EH (cell line): Measurements from ENCODE around the gene IFITM10.

Experiments used
- DNase-seq: peaks from one replicate; pipeline ENCODE4 v3.0.0-alpha.2; 2015; ENCODE audit warnings: low read depth

Gene IFITM10

DNA sequence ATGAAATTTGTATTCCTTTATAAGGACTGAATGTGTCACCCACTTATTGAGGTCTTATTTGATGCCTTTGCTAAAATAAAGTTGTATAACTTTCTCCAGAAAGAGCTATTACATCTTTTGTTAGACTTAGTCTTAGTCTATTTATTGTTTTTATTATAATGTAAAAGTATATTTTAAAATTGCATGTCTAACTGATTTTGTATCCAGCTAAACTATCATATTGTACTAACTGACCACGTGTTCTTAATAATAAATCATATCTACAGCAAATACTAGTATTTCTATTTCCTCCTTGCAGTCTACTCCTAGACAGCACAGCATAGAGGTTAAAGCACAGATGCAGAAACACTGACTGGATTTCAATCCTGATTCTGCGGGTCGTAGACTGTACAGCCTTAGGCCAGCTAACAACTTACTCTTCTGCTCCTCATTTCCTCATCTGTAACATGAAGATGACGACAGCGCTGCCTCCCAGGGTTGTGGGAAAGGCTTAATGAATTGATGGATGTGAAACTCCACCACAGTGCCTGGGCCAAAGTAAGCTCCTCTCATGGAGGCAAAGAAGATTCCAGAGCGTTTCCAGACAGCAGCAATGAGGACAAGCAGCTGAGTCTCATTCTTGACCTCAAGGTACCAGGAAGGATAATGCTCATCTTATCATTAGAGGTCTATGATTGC, 13.2 kb downstream of the IFITM10 start:
- DNase-seq = no peak

- no peak for DNase-seq
Observed at GRCh38 chr11:1736447-1736992, 13.9 kb downstream of the IFITM10 start.

GRCh38 chr11:1735271-1735670, 15.1 kb downstream of the IFITM10 start:
- DNase-seq = no peak

DNA sequence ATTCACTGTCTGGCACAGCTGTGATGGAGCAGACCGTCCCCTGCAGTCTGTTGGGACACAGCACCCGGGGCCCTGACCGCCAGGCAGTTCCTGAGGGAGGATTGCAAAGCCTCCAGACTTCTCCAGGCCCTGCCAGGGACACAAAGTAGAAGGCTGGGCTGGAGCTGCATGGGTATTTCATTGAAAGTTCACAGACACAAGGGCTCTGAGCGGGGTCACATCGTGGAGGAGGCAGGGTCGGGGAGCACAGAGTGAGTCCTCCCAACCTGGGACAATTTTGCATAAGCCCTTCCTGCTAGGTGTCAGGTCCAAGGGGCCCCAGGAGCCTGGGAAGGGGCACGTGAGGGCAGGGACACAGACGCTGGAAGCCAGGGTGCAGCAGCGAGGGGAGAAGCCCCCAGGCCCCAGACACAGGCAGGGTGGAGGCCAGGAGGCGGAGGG, 15.7 kb downstream of the IFITM10 start:
- no peak for DNase-seq

DNA sequence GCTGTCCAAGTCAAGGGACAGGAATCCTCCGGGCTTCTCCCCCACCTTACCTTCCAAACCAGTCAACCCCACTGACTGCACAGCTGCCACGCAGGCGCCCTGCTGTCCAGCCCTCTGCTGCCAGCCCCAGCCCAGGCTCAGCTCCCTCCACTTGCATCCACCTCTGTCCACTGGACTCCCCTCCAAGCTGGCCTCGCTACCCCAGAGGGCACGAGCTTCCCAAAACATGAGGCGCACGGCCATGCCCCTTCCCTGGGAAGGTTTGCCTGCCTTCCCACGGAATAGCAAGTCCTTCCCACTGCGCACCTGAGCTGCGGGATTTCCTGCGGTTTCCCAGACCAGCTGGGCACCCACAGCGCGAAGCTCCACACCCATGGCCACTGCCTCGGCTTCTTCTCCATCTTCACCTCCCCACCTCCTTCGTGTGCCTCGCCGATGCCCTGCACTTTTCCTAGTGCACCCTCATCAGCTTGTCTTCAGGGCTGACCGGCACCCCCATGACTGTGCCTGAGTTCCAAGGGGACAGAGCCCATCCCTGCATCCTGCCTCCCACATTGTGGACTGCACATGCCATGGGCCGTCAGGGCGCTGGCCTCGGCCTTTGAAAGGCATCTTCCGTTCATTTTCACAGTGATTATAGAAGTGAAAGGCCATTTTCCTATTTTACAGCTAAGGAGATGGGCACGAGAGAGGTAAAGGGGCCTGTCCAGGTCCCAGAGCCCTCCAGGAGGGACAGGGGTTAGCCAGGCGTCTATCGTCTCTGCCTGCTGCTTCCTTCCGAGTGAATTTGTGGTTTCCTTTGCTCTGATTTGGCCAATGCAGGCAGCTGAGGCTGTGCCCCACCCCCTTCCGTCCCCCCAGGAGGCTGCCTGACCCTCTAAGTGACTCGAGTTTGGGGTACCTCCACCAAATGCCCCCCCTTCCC, 16.4 kb downstream of the IFITM10 start:
- no peak for DNase-seq

DNA sequence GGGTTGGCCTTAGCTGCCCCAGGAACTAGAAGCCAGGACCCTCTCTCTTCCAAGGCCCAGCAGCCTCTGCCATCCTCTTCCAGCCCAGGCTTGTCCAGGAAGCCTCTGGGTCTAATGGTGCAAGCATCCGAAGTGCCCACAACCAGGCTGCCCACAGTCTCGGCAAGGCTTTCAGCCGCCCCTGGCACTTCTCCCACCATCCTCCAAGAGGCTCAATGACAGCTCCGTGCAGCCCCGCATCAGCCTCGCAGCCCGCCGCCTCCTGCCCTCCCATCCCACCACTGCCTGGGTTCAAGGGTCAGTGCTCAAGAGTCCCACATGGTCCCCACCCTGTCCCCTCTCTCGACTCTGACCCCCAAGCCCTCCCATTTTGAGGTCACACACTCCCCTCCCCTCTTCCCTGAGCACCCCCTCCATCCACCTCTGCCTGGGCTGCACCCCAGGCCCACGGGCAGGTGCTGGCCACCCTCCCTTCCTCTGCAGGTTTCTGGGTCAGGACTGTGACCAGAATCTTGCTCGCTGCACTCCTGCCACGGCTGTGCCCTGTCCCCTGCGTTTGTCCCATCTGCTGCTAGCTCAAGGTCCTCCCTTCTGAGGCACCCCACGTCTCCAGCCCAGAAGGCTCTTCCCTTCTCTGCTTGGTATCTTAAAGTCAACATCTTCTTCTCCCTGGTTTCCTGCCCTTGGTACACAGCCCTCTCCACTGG, 17.2 kb downstream of the IFITM10 start:
- no peak for DNase-seq

DNA sequence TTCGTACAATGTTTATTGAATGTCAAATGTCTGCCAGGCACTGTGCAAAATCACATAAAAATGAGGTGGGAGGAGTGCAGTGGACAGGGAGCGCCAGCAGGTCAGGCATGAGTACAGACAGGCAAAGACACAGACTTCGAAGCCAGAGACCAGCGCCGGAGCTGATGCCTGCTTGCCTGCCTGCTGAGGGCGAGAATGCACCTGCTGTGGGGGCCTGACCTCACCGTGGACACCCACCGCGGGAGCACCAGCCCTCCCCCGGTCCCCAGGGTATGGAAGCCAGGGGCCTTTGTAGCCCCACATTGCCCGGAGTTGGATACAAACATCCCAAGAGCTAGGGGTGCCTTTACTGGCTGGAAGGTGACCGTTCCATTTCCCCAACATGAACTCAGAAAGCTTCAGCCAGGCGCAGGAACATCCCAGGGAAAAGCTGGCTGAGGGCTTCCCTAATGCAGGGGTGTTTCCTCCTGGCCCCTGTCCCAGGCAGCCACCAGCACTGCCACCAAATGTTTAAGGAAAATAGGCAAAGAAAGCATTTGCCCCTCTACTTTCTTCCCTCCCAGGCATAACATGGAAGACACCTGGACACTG, 17.9 kb downstream of the IFITM10 start:
- DNase-seq = no peak

- DNase-seq = no peak
Observed at GRCh38 chr11:1731451-1732059, 18.8 kb downstream of the IFITM10 start.

DNA sequence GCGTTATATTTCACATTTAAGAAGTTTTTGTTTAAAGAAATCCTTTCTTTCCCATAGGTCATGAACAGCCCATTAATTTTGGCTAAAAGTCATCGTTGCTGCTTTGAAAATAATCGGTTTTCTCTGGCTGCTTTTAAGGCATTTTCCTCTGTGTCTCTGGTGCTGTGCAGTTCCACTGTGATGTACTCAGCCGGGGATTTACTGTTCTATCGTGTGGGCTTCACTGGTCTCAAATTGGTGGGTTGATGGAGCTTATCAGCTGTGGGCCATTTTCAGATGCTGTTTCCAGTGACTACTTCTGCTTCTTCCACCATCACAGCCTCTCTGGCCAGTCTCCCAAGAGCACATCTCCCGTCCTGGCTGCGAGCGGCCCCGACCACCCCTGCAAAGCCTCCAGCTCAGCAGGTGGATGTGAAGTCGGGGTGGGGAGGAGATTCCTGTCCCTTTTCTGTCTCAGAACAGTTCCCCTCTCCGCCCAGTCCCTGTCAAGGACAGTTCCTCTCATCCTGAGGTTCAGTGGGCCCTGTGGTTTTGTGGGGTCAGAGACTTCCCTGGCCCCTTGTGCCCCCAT, 20.3 kb downstream of the IFITM10 start:
- no peak for DNase-seq

GRCh38 chr11:1729692-1730011, 20.7 kb downstream of the IFITM10 start:
- no peak for DNase-seq

DNA sequence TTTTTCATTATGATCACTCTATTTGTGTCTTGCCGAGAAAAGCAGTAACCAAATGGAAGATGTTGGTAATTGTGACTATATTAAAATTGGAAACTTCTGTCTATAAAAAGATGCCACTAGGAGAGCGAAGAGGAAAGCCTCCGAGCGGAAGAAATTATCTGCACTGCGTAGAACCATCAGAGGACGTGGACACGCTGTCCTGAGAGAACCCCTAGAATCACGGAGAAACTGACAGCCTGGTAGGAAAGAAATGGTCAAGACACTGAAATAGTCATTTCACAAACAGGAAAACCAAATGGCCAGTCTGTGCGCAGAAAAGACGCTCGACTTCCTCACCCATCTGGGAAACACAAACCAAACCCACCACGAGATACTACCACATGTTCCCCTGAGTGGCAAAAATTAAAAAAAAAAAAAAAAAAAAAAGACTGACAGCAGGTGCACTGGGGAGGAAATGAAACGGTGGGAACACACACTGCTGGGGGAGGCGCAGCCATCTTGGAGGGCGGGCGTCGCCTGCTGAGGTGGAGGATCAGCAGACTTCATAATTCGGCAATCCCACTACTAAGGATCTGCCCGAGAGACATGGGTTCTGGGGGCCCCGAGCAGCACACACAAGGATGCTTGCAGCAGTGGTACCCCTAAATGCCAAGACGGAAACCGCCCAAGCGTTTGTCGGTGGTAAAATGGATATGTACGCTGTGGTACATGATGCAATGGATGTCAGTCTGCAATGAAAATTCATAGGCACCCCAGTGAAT, 21.3 kb downstream of the IFITM10 start:
- DNase-seq = no peak

DNA sequence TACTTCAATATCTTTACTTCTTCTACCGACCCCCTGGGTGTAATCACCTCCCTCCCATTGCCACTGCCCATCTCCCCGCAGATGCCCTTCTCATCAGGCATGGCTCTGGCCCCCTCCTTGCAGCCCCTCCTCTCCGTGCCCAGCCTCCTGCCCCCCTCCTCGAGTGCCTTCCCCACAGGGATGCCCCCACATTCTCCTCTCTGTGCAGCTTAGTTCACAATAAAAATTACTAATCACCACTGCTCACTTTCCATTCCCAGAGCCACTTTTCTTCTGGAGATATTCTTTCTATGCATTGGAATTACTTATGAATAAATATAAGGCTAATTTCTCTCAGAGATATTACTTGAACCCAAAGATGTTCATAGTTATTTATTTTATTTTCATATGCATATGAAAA, 22.1 kb downstream of the IFITM10 start:
- no peak for DNase-seq

DNA sequence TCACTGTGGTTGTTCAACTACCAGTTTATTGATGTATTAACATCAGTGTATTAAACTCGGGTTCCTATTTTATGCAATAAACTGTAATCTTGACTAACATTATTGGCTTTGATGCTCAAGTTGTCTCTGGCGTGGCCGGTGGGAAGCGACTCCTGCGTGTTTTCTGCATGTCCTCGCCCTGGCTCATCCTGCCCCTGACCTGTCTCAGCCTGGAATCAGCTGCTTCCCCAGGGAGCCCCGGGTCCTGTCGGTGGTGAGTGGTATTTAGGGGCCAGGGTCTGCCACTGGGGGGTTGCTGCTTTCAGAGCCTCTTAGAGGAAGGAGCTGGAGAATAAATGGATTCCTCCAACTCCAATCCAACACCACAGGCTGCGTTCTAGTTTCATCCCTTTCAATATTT, 22.5 kb downstream of the IFITM10 start:
- DNase-seq = no peak

- no peak for DNase-seq
Observed at GRCh38 chr11:1727096-1727690, 23.2 kb downstream of the IFITM10 start.

- no peak for DNase-seq
Observed at GRCh38 chr11:1719781-1720180, 30.6 kb downstream of the IFITM10 start.

DNA sequence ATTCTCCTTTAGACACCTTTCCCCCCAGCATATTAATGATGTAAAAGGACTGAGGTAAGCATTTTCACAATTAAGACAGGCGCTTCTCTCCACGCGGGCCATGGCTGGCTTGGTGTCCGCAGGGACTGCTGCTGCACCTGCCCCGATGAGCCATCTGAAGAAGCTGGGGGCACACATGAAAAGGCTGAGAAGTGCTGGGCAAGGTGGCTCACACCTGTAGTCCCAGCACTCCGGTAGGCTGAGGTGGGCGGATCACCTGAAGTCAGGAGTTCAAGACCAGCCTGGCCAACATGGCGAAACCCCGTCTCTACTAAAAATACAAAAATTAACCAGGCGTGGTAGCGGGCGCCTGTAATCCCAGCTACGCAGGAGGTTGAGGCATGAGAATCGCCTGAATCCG, 32.1 kb downstream of the IFITM10 start:
- no peak for DNase-seq

GRCh38 chr11:1717745-1718144, 32.6 kb downstream of the IFITM10 start:
- no peak for DNase-seq

DNA sequence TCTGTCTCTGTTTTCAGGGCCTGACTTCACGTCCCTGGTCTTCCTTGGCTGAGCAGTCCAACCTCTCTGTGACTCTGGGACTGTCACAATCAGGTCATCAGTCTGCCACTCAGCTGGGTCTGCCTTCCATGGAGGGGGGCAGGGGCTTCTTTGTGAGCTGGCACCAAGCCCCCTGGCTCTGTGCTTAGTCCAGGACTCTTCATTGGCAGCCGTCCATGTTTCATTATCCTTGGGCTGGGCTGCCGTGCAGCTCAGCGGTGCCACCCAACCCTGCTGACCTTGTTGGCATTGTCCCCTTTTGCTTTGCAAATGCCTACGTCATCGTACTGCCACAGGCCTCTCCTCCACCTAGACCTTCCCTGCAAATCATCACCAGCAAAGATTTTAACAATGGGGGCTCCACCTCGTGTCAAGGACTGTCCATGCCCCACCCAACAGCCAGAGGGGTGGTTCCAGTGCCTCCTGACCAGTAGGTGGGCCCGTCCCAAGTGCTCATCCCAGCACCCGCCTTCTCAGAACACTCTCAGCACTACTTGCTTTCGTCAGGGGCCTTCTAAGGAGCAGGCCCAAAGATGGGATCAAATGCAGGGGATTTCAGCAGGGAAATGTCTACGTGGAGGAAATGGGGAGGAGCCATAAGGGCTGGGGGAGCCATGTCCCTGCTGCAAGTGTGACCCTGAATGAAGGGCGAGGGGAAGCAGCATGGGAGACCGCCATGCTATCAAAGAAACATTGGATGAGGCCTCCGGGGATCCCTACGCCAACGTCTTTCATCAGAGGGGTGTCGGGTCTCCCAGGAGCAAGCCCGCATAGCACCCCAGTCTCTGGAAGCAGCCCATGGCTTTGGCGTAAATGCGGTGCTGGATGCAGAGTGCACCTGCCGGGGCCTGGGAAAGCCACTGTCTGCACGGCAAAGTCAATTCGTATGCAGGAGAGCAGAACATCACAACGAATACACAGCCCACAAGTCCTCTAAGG, 35.2 kb downstream of the IFITM10 start:
- no peak for DNase-seq

DNA sequence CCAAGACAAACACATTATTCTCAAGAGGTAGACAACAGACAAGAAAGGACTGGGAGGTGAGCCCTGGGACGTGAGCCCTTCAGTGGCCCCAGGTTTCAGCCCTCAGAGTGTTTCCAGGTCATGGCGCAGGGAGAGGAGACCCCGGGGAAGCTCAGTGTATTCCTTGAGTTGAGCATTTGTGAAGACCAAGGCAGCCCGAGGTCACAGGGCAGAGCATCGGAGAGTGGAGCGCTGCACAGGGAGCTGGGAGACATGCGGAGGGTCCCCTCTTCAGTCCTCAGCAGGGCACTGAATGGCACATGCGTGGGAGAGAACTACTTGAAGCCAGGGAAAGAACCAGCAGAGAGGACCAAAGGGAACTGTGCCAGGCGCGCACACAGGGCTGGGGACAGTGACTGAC, 41.7 kb downstream of the IFITM10 start:
- DNase-seq = no peak
